Activated B cell treated with CpG ODN at 0.5 μM for 24 hours (primary cell): Measurements from ENCODE around the gene VAT1L. TPM values are rescaled to one million over a fixed set of nuclear protein-coding genes. Genes with fewer than 3 reads are reported as not detected.

Experiments used
- ATAC-seq: fragments of 200-7000 bp; cut with Tn5 transposase; one replicate; pipeline ENCODE4 v1.10.0; 2021; ENCODE audit warnings: low read depth, mild to moderate bottlenecking, moderate library complexity
- CTCF ChIA-PET: fragments of 350-600 bp; sonication (Branson Sonifier 250); formaldehyde crosslinking; loops from one replicate; lab custom pipeline; 2021; ENCODE audit warnings: antibody characterized with exemption; lab: Charles Lee
- POLR2A ChIA-PET: fragments of 350-600 bp; sonication (Branson Sonifier 250); formaldehyde crosslinking; loops from one replicate; lab custom pipeline; 2021; ENCODE audit warnings: antibody characterized with exemption; lab: Charles Lee
- DNase-seq: peaks from one replicate; pipeline ENCODE4 v3.0.0; 2022
- H3K27ac Mint-ChIP-seq: one replicate; pipeline ENCODE4 v1.8.0; 2020; ENCODE audit warnings: mixed read lengths
- H3K27me3 Mint-ChIP-seq: one replicate; pipeline ENCODE4 v1.8.0; 2021; ENCODE audit warnings: mixed read lengths
- H3K36me3 Mint-ChIP-seq: one replicate; pipeline ENCODE4 v1.8.0; 2021; ENCODE audit warnings: low read depth, mixed read lengths
- H3K4me1 Mint-ChIP-seq: one replicate; pipeline ENCODE4 v1.8.0; 2021; ENCODE audit warnings: mixed read lengths
- H3K4me3 Mint-ChIP-seq: one replicate; pipeline ENCODE4 v1.8.0; 2020; ENCODE audit warnings: mild to moderate bottlenecking, mixed read lengths
- H3K9me3 Mint-ChIP-seq: one replicate; pipeline ENCODE4 v1.8.0; 2020; ENCODE audit warnings: mixed read lengths
- intact Hi-C: fragments of 100-400 bp; cut with micrococcal nuclease; formaldehyde crosslinking; loops from one replicate; pipeline ENCODE4 v1.15.1; 2024
- total RNA-seq: library from RNA; stranded (reverse); gene quantifications from 2 replicates; pipeline ENCODE4 v1.2.3, GENCODE V29; 2022
- TF ChIP-seq, protein P1 (sequence below): fragments of 200-600 bp; IDR thresholded peaks from one replicate; pipeline ENCODE4 v1.8.0; 2022; ENCODE audit warnings: antibody characterized with exemption, mild to moderate bottlenecking

The VAT1L gene
- total RNA-seq, 1 donor from 2014 or later = not detected

DNA sequence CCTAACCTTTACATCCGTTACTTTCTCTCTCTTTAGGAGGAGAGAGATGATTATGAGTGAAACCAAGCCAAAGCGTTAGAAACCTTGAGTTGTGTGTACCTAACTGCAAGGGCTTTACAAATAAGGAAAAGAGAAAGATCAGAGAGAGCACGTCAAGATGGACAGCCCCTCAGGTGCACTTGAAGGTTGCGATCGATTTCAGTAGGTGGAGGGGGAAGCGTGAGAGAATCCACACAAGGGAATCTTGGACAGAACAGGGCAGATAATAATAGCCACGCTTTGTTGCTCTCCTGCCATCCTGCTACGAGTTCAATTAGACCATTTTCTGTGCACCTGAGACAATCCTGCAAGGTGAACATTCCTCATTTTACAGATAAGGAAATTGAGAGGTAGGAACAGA lies 78.4 kb downstream of the VAT1L start:
- H3K36me3 Mint-ChIP-seq = no peaks in the 10 kb centered on the region
- no peaks in the 10 kb centered on the region for H3K9me3 Mint-ChIP-seq
- no peaks in the 10 kb centered on the region for H3K4me1 Mint-ChIP-seq
- POLR2A ChIA-PET = no interaction called here
- H3K4me3 Mint-ChIP-seq = no peak overlapping the region
- DNase-seq (no peak), ATAC-seq (no peak)
- TF ChIP-seq, protein P1, sequence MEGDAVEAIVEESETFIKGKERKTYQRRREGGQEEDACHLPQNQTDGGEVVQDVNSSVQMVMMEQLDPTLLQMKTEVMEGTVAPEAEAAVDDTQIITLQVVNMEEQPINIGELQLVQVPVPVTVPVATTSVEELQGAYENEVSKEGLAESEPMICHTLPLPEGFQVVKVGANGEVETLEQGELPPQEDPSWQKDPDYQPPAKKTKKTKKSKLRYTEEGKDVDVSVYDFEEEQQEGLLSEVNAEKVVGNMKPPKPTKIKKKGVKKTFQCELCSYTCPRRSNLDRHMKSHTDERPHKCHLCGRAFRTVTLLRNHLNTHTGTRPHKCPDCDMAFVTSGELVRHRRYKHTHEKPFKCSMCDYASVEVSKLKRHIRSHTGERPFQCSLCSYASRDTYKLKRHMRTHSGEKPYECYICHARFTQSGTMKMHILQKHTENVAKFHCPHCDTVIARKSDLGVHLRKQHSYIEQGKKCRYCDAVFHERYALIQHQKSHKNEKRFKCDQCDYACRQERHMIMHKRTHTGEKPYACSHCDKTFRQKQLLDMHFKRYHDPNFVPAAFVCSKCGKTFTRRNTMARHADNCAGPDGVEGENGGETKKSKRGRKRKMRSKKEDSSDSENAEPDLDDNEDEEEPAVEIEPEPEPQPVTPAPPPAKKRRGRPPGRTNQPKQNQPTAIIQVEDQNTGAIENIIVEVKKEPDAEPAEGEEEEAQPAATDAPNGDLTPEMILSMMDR = no peak
- no peak overlapping the region for H3K27ac Mint-ChIP-seq
- CTCF ChIA-PET = no interaction called here
- intact Hi-C loops = no loop called here
- no peaks in the 10 kb centered on the region for H3K27me3 Mint-ChIP-seq

DNA sequence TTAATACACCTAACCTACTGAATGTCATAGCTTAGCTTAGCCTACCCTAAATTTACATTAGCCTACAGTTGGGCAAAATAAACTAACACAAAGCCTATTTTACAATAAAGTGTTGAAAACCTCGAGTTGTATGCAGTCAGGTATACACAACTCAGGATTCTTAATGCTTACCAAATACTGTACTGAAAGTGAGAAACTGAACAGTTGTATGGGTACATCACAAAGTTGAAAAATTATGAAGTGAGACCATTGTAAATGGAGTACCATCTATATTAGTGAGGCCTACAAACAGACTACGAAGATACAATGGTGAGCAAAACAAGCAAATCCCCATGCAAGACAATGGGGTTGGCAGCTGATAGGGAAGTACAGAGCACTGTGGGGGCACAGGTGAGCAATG lies 79.7 kb downstream of the VAT1L start:
- DNase-seq (no peak), ATAC-seq (no peak)
- TF ChIP-seq, protein P1 = no peak
- Mint-ChIP-seq H3K27me3 (no peaks in the 10 kb centered on the region), H3K4me1 (no peaks in the 10 kb centered on the region), H3K36me3 (no peaks in the 10 kb centered on the region), H3K27ac (no peak overlapping the region), H3K9me3 (no peaks in the 10 kb centered on the region), H3K4me3 (no peak overlapping the region)
- CTCF ChIA-PET = no interaction called here
- POLR2A ChIA-PET = no interaction called here
- intact Hi-C loops = no loop called here

DNA sequence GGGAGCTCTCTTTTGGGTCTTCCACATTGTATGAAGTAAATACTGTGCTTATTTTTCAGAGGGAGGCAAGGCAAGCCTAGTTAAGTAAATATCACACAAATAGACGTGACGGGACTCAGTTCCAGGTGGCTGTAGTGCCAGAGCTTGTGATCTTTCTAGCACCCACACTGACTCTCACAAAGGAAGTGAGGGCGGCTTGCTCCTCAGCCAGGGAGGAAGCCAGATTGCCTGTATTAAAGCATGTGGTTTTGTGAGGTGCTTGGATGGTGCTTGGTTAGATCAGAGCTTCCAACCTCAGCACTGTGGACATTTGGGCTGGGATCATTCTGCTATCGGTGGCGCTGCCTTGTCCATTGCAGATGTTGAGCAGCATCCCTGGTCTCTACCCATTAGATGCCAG lies 80.1 kb downstream of the VAT1L start:
- Mint-ChIP-seq H3K27ac (no peak overlapping the region), H3K27me3 (no peaks in the 10 kb centered on the region), H3K4me1 (no peaks in the 10 kb centered on the region), H3K9me3 (no peaks in the 10 kb centered on the region), H3K36me3 (no peaks in the 10 kb centered on the region), H3K4me3 (no peak overlapping the region)
- DNase-seq (no peak), ATAC-seq (no peak)
- ChIA-PET CTCF (no interaction called here), POLR2A (no interaction called here)
- TF ChIP-seq, protein P1 = no peak
- intact Hi-C loops = no loop called here

DNA sequence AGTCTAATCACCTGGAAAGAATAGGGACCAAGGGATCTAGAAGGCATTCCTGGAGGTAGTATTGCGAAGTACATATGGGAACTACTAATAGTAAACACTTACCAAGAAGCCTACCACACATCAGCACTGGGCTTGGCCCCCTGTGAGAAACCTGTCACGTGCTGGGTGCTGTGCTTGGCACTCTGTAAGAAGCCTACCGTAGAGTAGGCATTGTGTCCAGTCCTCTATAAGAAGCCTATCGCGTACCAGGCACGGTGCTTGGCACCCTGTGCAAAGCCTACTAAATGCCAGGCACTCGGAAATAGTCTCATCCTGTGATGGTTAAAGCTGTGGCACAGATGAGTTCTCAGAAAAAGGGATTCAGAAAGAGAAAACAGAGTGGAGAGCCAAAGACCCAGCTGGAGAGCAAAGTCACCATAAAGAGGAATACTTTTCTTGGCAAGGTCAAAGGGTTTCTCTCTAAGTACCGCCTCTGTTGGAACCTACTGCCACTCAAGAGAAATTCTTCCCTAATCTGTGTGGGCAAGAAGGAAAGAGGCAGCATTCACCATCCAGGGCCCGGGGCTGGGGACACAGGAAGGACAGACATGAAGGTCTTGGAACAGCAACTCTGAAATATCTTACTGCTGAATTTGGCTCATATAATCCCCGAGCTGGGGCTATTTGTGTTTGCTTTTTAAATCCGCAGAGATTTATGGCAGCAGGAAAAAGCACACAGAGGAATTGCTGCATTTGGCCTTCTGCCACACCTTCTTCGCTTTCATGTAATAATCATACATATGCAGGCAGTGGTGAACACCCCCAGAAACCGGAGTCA lies 81.8 kb downstream of the VAT1L start:
- TF ChIP-seq, protein P1 = no peak
- Mint-ChIP-seq H3K9me3 (peaks cover 3% of the 10 kb centered on the region), H3K4me3 (no peak overlapping the region), H3K27me3 (no peaks in the 10 kb centered on the region), H3K36me3 (no peaks in the 10 kb centered on the region), H3K4me1 (no peaks in the 10 kb centered on the region), H3K27ac (no peak overlapping the region)
- ChIA-PET POLR2A (no interaction called here), CTCF (no interaction called here)
- intact Hi-C loops = no loop called here
- ATAC-seq = no peak
- no peak for DNase-seq

DNA sequence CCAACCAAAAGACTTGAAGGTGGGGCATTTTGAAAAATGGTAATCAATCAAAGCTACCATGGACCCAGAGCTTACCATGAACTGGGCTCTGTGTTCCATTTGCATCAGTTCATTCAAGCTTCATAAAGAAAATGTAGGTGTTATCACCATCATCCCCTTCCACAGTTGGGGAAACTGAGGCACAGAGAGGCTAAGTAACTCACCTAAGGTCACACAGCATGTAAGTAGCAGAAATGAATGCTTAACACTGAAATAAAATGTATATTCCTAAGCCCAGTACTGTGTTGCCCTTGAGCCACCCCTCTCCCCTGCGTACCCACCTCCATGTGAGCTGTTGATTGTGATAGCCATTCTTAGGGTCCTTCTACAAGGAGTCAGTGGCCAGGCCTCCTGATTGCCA lies 83.6 kb downstream of the VAT1L start:
- H3K4me3 Mint-ChIP-seq = no peak overlapping the region
- no peaks in the 10 kb centered on the region for H3K36me3 Mint-ChIP-seq
- no peaks in the 10 kb centered on the region for H3K27me3 Mint-ChIP-seq
- DNase-seq (no peak), ATAC-seq (no peak)
- TF ChIP-seq, protein P1 = no peak
- no peak overlapping the region for H3K27ac Mint-ChIP-seq
- peaks cover 3% of the 10 kb centered on the region for H3K9me3 Mint-ChIP-seq
- ChIA-PET POLR2A (no interaction called here), CTCF (no interaction called here)
- intact Hi-C loops = no loop called here
- no peaks in the 10 kb centered on the region for H3K4me1 Mint-ChIP-seq
